Uterus (tissue), 4 donors: Measurements from ENCODE around the gene COL4A1. TPM values are rescaled to one million over a fixed set of nuclear protein-coding genes. Genes with fewer than 3 reads are reported as not detected.

ENCODE experiments used
- DNase-seq, 2 donors: peaks; one replicate each; pipeline ENCODE4 v3.0.0-alpha.2; 2019 to 2020
- H3K27ac ChIP-seq, 2 donors: fragments of 200-600 bp; sonication (generic); 1 replicate in 1 of 2; 2 replicates in 1 of 2; pipeline ENCODE4 v1.5.1; 2016 to 2018
- H3K27me3 ChIP-seq, 2 donors: fragments of 200-600 bp; sonication (generic); one replicate each; pipeline ENCODE4 v1.5.1; 2018 to 2019; ENCODE audit warnings: control low read depth in 1 of 2
- H3K36me3 ChIP-seq, 2 donors: fragments of 200-600 bp; sonication (generic); one replicate each; pipeline ENCODE4 v1.5.1; 2019; ENCODE audit warnings: control low read depth in 1 of 2
- H3K4me1 ChIP-seq, 2 donors: fragments of 200-600 bp; sonication (generic); one replicate each; pipeline ENCODE4 v1.5.1; 2018 to 2019; ENCODE audit warnings: control low read depth in 1 of 2
- H3K4me3 ChIP-seq, 2 donors: fragments of 200-600 bp; sonication (generic); 1 replicate in 1 of 2; 2 replicates in 1 of 2; pipeline ENCODE4 v1.5.1; 2018 to 2019; ENCODE audit warnings: mild to moderate bottlenecking in 1 of 2
- H3K9me3 ChIP-seq, 2 donors: fragments of 200-600 bp; sonication (generic); one replicate each; pipeline ENCODE4 v1.5.1; 2019; ENCODE audit warnings: control low read depth in 1 of 2
- CTCF ChIP-seq, 4 experiments: fragments of 200-600 bp in 2 of 4; fragments of 450-650 bp in 2 of 4; sonication (generic) in 2 of 4; IDR thresholded peaks; one replicate each; pipeline ENCODE4 v1.5.1; 2016 to 2019; ENCODE audit warnings: antibody characterized with exemption in 4 of 4, mild to moderate bottlenecking in 2 of 4, moderate library complexity in 1 of 4
- POLR2A ChIP-seq, 2 donors: fragments of 450-650 bp; IDR thresholded peaks; one replicate each; pipeline ENCODE4 v1.6.1; 2016; ENCODE audit warnings: antibody characterized with exemption in 2 of 2, mild to moderate bottlenecking in 1 of 2, moderate library complexity in 1 of 2
- intact Hi-C: fragments of 100-400 bp; cut with DNase I; formaldehyde crosslinking; loops from one replicate; pipeline ENCODE4 v1.15.1; 2023; ENCODE audit warnings: low total_unique reads
- total RNA-seq, 4 donors: library from RNA; depleted of rRNA in 3 of 4; stranded (reverse); fragments of >200 nt in 3 of 4; gene quantifications; one replicate each; pipeline versions ENCODE4 v1.1.0 to v1.2.4, GENCODE V29; 2014 to 2023
- donor health status: DM: yes; HTN: yes; CAD: no.

COL4A1 gene
- total RNA-seq, 4 donors from 2014 or later: 164 to 737 (median 209) TPM

- intact Hi-C loops: loop anchor here (5.0 to 10.0 kb wide), 2 partner anchors 53 to 104 kb away; no protein-coding TSS in a partner anchor
- H3K27ac ChIP-seq: peak overlapping the region; percentile 99 to 100
- TF ChIP-seq POLR2A (IDR thresholded peaks at IDR 0.05): peak; percentile 9 to 38
- no peak for TF ChIP-seq CTCF (IDR thresholded peaks at IDR 0.05)
- no peaks in the 10 kb centered on the region for H3K9me3 ChIP-seq
- no peaks in the 10 kb centered on the region for H3K27me3 ChIP-seq
- H3K4me1 ChIP-seq: peaks cover 0 to 17% of the 10 kb centered on the region in 2 donors
- H3K36me3 ChIP-seq: no peaks in the 10 kb centered on the region
- DNase-seq: peak; percentile 44 to 73
- peak overlapping the region; percentile 78 to 85 for H3K4me3 ChIP-seq
These were observed 1.1 kb upstream of the COL4A1 start for GRCh38 chr13:110307767-110308655.

GRCh38 chr13:110306340-110306959 lies 507 bp downstream of the COL4A1 start:
- peak; percentile 46 to 62 for DNase-seq
- no peaks in the 10 kb centered on the region for H3K27me3 ChIP-seq
- peaks cover 0 to 8% of the 10 kb centered on the region in 2 donors for H3K4me1 ChIP-seq

GRCh38 chr13:110305949-110306339 lies 1.0 kb downstream of the COL4A1 start:
- H3K27me3 ChIP-seq: no peaks in the 10 kb centered on the region
- H3K4me1 ChIP-seq: peaks cover 0 to 3% of the 10 kb centered on the region in 2 donors
- intact Hi-C loops: loop anchor here (5.0 to 10.0 kb wide), 2 partner anchors 51 to 106 kb away; no protein-coding TSS in a partner anchor
- H3K4me3 ChIP-seq: peak overlapping the region; percentile 78 to 85
- TF ChIP-seq POLR2A (IDR thresholded peaks at IDR 0.05) (no peak), CTCF (IDR thresholded peaks at IDR 0.05) (no peak)
- no peaks in the 10 kb centered on the region for H3K9me3 ChIP-seq
- H3K27ac ChIP-seq: peak overlapping the region; percentile 99 to 100
- H3K36me3 ChIP-seq: no peaks in the 10 kb centered on the region
- DNase-seq: no peak

More at GRCh38 chr13:110306340-110306959, 507 bp downstream of the COL4A1 start:
- H3K4me3 ChIP-seq: peak overlapping the region; percentile 78 to 85
- H3K36me3 ChIP-seq: no peaks in the 10 kb centered on the region
- no peaks in the 10 kb centered on the region for H3K9me3 ChIP-seq
- no peak for TF ChIP-seq POLR2A (IDR thresholded peaks at IDR 0.05)
- TF ChIP-seq CTCF (IDR thresholded peaks at IDR 0.05): peak in 2 of 4 experiments; percentile 14 to 41
- intact Hi-C loops: loop anchor here (5.0 to 10.0 kb wide), 2 partner anchors 52 to 106 kb away; no protein-coding TSS in a partner anchor
- H3K27ac ChIP-seq: peak overlapping the region; percentile 99 to 100

GRCh38 chr13:110305544-110305943 lies 1.4 kb downstream of the COL4A1 start:
- no peaks in the 10 kb centered on the region for H3K36me3 ChIP-seq
- intact Hi-C loops: loop anchor here (5.0 to 10.0 kb wide), 2 partner anchors 51 to 107 kb away; no protein-coding TSS in a partner anchor
- TF ChIP-seq POLR2A (IDR thresholded peaks at IDR 0.05): no peak
- TF ChIP-seq CTCF (IDR thresholded peaks at IDR 0.05): no peak
- no peak for DNase-seq
- H3K27ac ChIP-seq: peak overlapping the region; percentile 99 to 100
- no peaks in the 10 kb centered on the region for H3K4me1 ChIP-seq
- peak overlapping the region; percentile 78 to 85 for H3K4me3 ChIP-seq
- no peaks in the 10 kb centered on the region for H3K27me3 ChIP-seq
- H3K9me3 ChIP-seq: no peaks in the 10 kb centered on the region
